Fibroblast of the aortic adventitia (primary cell): ENCODE measurements around the gene TIFAB. TPM values are rescaled to one million over a fixed set of nuclear protein-coding genes. Genes with fewer than 3 reads are reported as not detected.
A peak's percentile ranks its signal among the peaks of the same experiment; 100 is the strongest.

Source experiments
- DNase-seq: peaks from one replicate; pipeline ENCODE4 v3.0.0-alpha.2; 2010; ENCODE audit warnings: low read depth
- H3K4me3 ChIP-seq: 2 replicates; pipeline ENCODE4 v1.5.1; 2011; ENCODE audit warnings: low read depth, mild to moderate bottlenecking, control low read depth, low read length, moderate library complexity
- total RNA-seq: library from RNA; depleted of rRNA; stranded (reverse); fragments of >200 nt; gene quantifications from 2 replicates; pipeline ENCODE4 v1.2.3, GENCODE V29; 2012; ENCODE audit warnings: low replicate concordance
- TF ChIP-seq, protein P1 (sequence below): IDR thresholded peaks from 2 replicates; pipeline ENCODE4 v1.5.1; 2011; ENCODE audit warnings: mild to moderate bottlenecking, low read length, control low read depth, inconsistent platforms; ENCODE audit not compliant: insufficient read depth

TIFAB gene
- total RNA-seq, 1 donor = not detected

DNA sequence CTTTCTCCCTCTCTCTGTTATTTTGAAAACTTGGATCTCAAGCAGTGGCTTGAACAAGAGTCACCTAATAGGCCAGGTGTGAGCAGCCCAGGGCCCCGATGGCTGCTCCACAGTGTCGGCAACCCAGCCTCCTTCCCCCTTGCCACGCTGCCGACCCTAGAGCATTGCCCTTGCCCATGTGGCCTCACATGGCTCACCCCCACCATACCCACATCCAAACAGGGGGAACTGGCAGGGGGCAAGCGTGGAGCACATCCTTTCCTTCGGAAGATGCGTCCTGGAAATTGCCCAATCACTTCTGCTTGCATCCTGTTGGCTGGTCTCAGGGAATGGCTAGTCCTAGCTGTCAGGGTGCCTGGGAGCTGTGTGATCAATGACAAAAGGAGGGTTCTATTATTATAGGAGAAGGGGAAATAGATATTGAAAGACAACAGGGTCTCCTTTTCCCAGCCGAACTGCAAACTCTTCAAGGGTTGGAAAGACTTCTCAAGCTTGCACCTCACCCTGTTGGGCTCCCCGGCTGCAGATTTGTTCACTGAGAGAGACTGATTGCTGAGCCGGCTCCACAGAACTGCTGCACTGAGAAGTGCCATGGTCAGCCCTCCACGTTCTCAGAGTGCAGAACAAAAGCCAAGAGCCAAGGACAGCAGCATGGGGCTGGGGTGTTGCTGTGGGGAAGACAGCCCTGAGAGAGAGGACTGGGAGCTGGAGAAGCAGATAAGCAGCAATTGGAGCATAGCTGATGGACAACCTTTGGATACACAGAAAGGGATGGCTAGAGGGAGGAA lies 8.3 kb upstream of the TIFAB start:
- TF ChIP-seq, protein P1, sequence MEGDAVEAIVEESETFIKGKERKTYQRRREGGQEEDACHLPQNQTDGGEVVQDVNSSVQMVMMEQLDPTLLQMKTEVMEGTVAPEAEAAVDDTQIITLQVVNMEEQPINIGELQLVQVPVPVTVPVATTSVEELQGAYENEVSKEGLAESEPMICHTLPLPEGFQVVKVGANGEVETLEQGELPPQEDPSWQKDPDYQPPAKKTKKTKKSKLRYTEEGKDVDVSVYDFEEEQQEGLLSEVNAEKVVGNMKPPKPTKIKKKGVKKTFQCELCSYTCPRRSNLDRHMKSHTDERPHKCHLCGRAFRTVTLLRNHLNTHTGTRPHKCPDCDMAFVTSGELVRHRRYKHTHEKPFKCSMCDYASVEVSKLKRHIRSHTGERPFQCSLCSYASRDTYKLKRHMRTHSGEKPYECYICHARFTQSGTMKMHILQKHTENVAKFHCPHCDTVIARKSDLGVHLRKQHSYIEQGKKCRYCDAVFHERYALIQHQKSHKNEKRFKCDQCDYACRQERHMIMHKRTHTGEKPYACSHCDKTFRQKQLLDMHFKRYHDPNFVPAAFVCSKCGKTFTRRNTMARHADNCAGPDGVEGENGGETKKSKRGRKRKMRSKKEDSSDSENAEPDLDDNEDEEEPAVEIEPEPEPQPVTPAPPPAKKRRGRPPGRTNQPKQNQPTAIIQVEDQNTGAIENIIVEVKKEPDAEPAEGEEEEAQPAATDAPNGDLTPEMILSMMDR = no peak
- DNase-seq = no peak
- H3K4me3 ChIP-seq = no peak overlapping the region

DNA sequence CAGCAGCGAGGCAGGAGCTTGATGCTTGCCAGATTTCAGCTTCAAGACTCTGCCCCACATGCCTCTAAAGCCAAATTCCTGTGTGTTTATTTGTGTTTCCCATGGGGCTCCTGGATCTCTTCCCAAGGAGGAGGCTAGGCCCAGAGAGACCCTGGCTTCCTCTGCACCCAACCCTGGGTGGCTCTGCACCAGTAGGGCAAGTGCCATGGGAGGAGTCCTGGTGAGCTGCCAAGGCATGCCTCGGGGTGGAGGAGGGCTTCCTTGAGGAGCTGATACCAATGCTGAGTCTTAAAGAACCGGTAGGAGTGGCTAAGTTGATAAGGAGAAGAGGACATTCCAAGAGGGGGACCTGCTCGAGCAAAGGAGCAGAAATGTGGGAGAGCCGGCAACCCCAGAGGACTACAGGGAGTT lies 6.8 kb upstream of the TIFAB start:
- TF ChIP-seq, protein P1 = no peak
- no peak overlapping the region for H3K4me3 ChIP-seq
- DNase-seq = peak; percentile 72

DNA sequence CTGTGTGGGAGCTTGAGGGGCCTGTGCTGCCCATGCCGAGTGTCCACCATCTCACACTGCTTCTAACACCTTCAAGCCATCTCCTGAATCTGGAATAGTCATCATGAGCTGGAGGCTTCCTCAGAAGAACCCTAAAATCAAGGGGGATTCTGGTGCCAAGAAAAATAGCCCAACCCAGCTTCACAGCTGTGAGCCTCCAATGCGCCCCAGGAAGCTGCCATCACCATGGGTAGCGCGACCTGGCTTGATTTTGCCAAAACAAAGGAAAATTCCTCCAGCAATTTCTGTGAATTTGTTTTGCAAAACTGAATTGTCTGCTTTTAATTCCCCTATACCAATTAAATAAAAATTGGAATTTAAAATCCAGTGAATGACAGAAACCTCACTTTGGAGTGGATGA lies 6.2 kb upstream of the TIFAB start:
- TF ChIP-seq, protein P1 = no peak
- no peak overlapping the region for H3K4me3 ChIP-seq
- no peak for DNase-seq

DNA sequence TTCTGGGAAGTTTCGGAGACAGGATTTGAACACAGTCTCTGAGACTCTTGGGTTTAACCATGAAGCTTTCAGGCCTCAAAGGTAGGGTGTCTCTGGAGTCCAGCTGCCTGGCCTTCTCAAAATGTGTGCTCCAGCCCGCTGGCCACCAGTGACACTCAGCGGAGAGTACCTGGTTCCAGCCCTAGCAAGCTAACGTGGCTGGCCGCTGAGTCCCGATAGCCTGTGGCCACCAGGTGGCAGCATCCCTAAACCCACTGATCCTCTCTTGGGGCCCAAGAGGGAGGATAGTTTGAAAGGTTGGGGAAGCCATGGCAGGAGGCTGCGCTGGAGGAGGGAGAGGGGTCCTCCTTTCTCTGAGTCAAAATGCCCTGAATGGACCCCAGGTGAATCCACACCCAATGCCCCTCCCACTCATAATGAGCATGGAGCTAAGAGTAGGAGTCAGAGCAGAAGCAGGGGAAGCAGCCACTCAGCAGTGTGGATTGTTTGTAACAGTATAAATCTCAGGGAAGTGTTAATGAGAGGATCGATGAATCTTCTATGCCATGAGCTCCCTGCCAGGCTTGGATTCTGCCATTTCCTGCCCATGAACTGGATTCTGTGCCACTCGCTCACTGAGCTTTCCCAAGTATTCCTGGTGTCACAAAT lies 5.4 kb upstream of the TIFAB start:
- TF ChIP-seq, protein P1 = peak; percentile 78
- no peak overlapping the region for H3K4me3 ChIP-seq
- DNase-seq = peak; percentile 44

DNA sequence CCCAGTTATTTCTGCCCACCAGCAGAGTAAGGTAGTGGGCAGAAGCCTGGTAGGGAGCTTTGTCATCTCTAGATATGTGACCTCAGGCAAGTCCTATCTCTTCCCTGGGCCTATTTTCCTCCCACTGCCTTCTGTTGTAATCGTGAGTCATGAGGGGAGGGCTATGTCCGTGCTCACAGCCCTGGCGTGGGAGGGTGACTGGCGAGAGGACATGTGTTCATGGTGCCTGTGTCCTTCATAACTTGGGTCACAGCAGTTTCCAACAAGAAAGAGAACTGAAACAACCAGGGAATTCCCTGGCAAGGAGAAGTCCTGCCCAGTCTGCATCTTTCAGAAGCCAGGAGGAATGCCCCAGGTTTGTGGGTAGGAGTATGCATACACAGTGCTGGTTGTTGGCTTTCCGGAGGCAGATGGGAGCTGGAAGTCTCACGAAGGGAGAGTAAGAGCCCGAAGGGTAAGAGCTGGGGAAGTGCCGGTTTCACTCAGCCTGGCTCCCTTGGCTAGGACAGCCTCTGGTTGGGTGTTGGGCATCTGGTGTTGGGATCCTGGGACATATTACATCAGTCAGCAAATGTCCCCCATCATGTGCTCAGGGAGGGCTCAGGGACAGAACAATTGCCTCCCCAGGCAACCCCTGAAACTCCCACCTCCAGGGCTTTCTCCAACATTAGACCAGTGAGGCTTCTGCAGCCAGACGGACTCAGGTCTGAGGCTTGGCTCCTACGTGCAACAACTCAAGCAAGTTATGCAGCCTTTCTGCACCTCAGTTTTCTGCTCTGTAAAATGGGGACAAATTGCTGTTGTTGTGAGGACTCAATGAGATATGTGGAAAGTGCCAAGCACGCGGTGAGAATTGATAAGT lies 4.3 kb upstream of the TIFAB start:
- TF ChIP-seq, protein P1 = no peak
- no peak overlapping the region for H3K4me3 ChIP-seq
- peak; percentile 70 for DNase-seq

DNA sequence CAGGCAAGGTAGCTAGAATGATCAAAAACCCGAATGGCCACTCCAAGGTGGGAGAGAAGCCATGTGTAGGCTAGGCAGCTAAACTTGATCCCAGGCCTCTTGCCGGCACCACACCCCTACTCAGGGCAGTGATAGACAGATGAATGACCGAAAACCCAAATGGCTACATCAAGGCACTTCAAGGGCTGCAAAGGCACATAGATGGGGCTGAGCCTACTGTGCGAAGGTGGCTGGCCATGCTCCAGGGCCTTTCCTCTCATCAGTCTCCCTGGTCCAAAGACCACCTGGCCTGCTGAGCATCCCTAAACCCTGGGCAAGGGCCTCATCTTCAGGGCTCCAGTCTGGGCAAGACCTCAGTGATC lies 3.7 kb upstream of the TIFAB start:
- H3K4me3 ChIP-seq = no peak overlapping the region
- DNase-seq = no peak
- TF ChIP-seq, protein P1 = no peak
